GM21528 (cell line): ENCODE data around the gene TMEM187.

Experiments
- ATAC-seq: cut with Tn5 transposase; IDR thresholded peaks from one replicate; pipeline ENCODE4 v1.9.1; 2021; ENCODE audit warnings: mild to moderate bottlenecking, moderate library complexity; ENCODE audit not compliant: unreplicated experiment, low FRiP score

TMEM187 gene

GRCh38 chrX:153934148-153934761 is 38.3 kb upstream of the TMEM187 start:
- ATAC-seq = peak; percentile 7

GRCh38 chrX:153934762-153935325 is 37.7 kb upstream of the TMEM187 start, which contains the start of gene NAA10:
Gene NAA10, minus strand, starts transcription at chrX:153935037. Its CDS starts 133 bp downstream, at chrX:153934904.
- ATAC-seq = peak; percentile 77

GRCh38 chrX:153935326-153935851 is 37.2 kb upstream of the TMEM187 start:
- ATAC-seq = peak; percentile 7

DNA sequence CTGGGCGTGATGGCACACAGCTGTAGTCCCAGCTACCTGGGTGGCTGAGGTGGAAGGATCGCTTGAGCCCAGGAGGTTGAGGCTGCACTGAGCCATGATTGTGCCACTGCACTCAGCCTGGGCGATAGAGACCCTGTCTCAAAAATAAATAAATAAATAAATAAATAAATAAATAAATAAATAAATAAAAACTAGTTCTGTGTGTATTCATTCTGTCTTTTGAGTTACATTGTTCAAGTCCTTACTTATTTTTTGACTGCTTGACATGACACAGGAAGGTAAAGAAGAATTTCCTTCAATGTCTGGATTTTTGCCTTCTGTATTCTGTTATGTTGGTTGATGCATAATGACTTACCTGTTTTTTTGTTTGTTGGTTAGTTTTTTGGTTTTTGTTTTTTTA is 35.5 kb upstream of the TMEM187 start:
- ATAC-seq = no peak

GRCh38 chrX:153938226-153938786 is 34.2 kb upstream of the TMEM187 start:
- no peak for ATAC-seq

- no peak for ATAC-seq
Measured at GRCh38 chrX:153939573-153939972, 33.0 kb upstream of the TMEM187 start.

- ATAC-seq = no peak
Measured at GRCh38 chrX:153941336-153942252, 31.0 kb upstream of the TMEM187 start.

GRCh38 chrX:153944140-153944799 is 28.3 kb upstream of the TMEM187 start, which contains the start of gene RENBP:
Gene RENBP, minus strand, starts transcription at chrX:153944643. Its CDS starts 33 bp downstream, at chrX:153944610.
- ATAC-seq = no peak

DNA sequence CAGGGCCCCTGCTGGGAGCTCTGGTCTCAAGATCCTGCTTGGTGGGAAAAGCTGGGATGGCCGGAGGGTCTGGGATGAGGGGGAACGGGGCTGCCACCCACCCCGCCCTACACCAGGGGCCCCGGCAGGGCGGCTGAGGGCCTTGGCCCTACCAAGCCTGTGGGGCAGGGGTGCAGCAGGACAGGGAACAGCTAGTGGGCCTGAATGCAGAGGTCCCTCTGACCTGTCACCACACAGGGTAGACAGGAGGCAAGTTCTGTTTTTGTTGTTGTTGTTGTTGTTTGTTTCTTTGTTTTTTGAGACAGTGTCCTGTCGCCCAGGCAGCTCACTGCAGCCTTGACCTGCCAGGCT is 27.8 kb upstream of the TMEM187 start:
- no peak for ATAC-seq

GRCh38 chrX:153945956-153946943 is 26.3 kb upstream of the TMEM187 start:
- no peak for ATAC-seq

DNA sequence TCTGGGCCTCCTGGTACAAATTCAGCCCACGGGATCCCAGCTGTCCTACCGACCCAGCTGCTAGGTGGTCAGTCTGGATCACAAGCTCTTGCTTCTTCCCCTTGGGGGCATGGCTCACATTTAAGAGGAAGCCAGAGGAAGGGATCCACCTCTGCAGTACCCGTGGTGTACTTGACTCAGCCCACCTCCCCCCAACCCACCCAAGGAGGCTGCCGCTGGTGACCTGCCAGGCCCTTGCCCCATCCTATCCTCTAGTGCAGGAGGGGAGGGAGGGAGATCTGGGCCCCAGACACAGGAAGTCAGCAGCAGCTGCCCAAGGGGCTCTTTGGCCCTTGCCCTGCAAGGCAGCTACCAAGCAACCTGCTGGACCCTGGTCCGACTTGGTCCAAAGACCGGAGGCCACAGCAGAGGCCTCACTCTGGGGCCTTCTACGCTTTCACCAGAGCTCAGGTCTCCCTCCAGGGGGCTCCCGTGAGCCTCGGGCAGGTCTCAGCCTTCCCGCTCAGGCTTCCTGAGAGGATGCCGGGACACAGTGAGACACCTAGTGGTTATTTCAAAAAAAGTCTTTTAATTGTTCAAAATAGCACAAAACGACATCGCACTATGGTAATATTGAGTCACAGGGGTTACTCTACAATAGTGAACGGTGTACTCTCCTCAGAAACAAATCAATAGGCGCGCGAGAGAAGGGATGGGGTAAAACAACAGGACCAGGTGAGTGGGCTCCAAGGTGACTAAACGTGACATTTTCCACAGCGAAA is 25.4 kb upstream of the TMEM187 start:
- ATAC-seq = no peak

- no peak for ATAC-seq
Measured at GRCh38 chrX:153948002-153948466, 24.5 kb upstream of the TMEM187 start.

DNA sequence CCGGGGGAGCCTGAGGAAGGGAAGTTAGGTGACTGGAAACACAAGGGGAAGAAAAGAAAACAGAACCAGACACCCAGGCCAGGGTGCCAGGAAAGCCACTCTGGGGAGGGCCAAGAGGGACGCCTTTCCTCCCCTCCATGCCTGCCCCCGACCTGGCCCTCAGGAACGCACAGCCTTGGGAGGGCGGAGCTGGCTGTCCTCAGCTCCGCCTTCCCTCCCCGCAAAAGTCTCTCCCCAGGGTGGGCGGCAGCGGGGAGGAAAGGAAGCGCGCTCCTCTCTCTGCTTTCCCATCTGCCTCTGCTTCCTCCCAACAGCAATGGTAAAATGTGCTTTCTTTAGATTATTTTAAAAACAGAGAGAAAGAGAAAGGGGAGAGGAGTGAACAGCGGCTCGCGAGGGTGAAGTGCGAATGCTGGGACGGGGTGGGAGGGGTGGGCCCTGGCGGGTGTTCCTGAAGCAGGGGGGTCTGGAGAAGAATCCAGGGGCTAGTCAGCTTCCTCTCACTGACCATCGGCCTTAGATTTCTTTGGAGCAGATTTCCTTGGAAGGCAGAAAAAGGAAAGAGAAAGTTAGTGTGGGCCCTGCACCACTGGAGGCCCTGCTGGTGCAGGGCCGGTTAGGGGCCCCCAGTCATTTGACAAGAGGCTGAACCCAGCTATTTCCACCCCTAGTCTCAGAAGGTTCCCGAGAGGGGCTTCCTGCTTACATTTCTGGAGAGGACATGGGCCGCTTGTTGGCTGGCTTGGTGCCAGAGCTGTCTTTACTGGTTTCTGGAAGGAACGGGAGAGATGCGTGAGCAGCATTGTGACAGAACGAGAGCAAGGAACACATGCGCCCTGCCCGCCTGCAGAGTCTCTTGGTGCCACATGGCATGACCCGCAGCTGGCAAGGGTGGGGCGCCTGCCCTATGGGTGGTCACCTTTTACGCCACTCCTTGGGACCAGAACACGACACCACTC is 23.4 kb upstream of the TMEM187 start:
- ATAC-seq = no peak

- ATAC-seq = no peak
Measured at GRCh38 chrX:153950127-153950526, 22.4 kb upstream of the TMEM187 start.

DNA sequence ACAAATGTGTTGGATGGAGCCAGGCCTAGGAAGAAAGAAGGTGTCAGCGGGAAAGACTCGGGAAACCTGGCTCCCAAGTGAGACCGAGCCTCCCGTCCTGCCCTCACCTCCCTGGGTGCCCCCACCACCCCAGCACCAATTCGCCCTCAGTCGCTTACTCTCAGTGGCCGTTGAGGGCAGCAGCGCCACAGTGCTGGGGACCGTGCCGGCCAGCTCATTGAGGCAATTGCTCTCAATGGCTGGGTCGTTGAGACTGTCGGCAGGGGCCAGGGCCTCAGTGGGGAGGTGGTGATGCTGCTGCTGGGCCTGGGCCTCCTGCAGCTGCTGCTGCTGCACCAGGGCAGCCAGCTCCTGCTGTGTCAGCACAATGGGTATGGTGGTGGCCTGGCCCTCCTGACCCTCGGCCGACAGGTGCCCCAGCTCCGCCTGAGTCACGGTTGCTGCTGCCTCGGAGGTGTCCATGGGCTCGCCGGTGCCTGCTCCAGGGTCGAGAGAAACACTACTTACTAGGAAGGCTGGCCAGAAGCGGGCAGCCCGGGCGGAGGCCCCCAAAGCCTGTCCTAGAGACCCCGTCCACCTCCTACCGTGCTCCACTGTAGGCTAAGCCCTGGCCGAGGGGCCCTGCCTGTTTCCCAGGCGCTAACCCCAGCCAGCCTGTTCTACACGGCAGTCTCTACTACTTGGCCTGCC is 20.7 kb upstream of the TMEM187 start:
- ATAC-seq = no peak

DNA sequence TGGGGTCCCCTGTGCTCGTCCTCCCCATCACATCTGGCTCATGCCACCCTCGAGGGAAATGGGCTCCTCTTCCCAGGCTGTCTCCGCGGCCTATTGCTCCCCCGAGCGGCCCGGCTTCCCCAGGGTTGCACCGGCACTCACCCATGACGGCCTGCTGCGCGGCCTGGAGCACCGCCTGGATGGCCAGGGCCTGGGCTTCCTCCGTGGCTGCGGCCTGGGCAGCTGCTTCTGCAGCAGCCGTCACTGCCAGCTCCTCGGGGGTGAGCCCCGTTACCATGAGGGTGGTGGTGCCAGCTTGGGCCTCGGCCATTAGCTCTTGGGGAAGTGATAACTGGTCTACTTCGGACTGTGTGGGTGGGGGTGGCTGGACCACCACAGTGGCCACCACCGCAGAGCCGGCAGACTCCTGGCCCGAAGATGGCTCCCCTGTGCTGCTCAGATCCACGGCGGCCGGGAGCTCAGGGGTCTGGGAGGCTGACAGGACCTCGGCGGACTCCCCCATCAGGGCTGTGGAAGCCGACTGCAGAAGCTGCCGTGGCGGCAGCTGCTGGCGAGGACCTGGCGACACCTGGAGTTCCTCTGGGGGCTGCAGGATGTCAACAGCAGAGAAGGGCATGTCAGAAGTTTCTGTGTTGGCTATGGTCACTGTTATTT is 20.1 kb upstream of the TMEM187 start:
- ATAC-seq = no peak
